ENCODE results near the gene ACTN1. TPM values are rescaled to one million over a fixed set of nuclear protein-coding genes. Genes with fewer than 3 reads are reported as not detected.

The ACTN1 gene
- total RNA-seq, 2 donors from 2014 or later = 170 to 316 TPM

- Histone ChIP-seq H3K36me3 (no peaks in the 10 kb centered on the region), H3K27ac (no peak overlapping the region), H3K27me3 (no peaks in the 10 kb centered on the region), H3K4me3 (no peak overlapping the region), H3K4me1 (peaks cover 0 to 16% of the 10 kb centered on the region in 2 donors), H3K9me3 (no peaks in the 10 kb centered on the region)
- peak; percentile 91 for DNase-seq (ENCODE audit: low spot score)
- no peak for TF ChIP-seq CTCF (IDR thresholded peaks at IDR 0.05)
These were observed 26.5 kb upstream of the ACTN1 start for GRCh38 chr14:69005432-69006148.

GRCh38 chr14:69004731-69005431 lies 25.8 kb upstream of the ACTN1 start:
- Histone ChIP-seq H3K27ac (no peak overlapping the region), H3K36me3 (no peaks in the 10 kb centered on the region), H3K27me3 (no peaks in the 10 kb centered on the region), H3K4me3 (no peak overlapping the region), H3K9me3 (no peaks in the 10 kb centered on the region), H3K4me1 (peaks cover 0 to 16% of the 10 kb centered on the region in 2 donors)
- DNase-seq (ENCODE audit: low spot score) = no peak
- no peak for TF ChIP-seq CTCF (IDR thresholded peaks at IDR 0.05)

GRCh38 chr14:69003626-69004025 lies 24.5 kb upstream of the ACTN1 start:
- Histone ChIP-seq H3K36me3 (no peaks in the 10 kb centered on the region), H3K27ac (no peak overlapping the region), H3K4me1 (peaks cover 0 to 14% of the 10 kb centered on the region in 2 donors), H3K4me3 (no peak overlapping the region), H3K27me3 (no peaks in the 10 kb centered on the region), H3K9me3 (no peaks in the 10 kb centered on the region)
- no peak for TF ChIP-seq CTCF (IDR thresholded peaks at IDR 0.05)
- no peak for DNase-seq (ENCODE audit: low spot score)

- H3K36me3 ChIP-seq = no peaks in the 10 kb centered on the region
- peaks cover 0 to 11% of the 10 kb centered on the region in 2 donors for H3K4me1 ChIP-seq
- no peaks in the 10 kb centered on the region for H3K9me3 ChIP-seq
- DNase-seq (ENCODE audit: low spot score) = no peak
- no peak overlapping the region for H3K27ac ChIP-seq
- peak in 1 of 2 donors; percentile 57 for TF ChIP-seq CTCF (IDR thresholded peaks at IDR 0.05)
- H3K27me3 ChIP-seq = no peaks in the 10 kb centered on the region
- no peak overlapping the region for H3K4me3 ChIP-seq
These were observed 23.0 kb upstream of the ACTN1 start for GRCh38 chr14:69002069-69002468.

- Histone ChIP-seq H3K27me3 (no peaks in the 10 kb centered on the region), H3K9me3 (no peaks in the 10 kb centered on the region), H3K27ac (no peak overlapping the region), H3K4me1 (peaks cover 0 to 11% of the 10 kb centered on the region in 2 donors), H3K4me3 (no peak overlapping the region), H3K36me3 (no peaks in the 10 kb centered on the region)
- DNase-seq (ENCODE audit: low spot score) = no peak
- no peak for TF ChIP-seq CTCF (IDR thresholded peaks at IDR 0.05)
These were observed 22.3 kb upstream of the ACTN1 start for GRCh38 chr14:69001375-69001774.
